NCI-H526 treated with DMSO at 0.1 percent for 48 hours (cell line): Measurements from ENCODE around the gene LHFPL4.
"Not testable (repeated sequence)": the region's sequence is repeated elsewhere in the genome, so short reads cannot be mapped to it uniquely, and the experiment has no call there.

Experiments
- DNase-seq: peaks from one replicate; lab custom pipeline; 2025; lab: John Stamatoyannopoulos, UW

The LHFPL4 gene

GRCh38 chr3:9536212-9536611 lies 17.4 kb downstream of the LHFPL4 start:
- DNase-seq = no peak

GRCh38 chr3:9534429-9534828 lies 19.2 kb downstream of the LHFPL4 start:
- no peak for DNase-seq

GRCh38 chr3:9525078-9525477 lies 28.5 kb downstream of the LHFPL4 start:
- DNase-seq = no peak

GRCh38 chr3:9514956-9515355 lies 38.7 kb downstream of the LHFPL4 start:
- no peak for DNase-seq

GRCh38 chr3:9514306-9514705 lies 39.3 kb downstream of the LHFPL4 start:
- DNase-seq = no peak

- no peak for DNase-seq
These were observed 41.1 kb downstream of the LHFPL4 start for GRCh38 chr3:9512456-9513045.

GRCh38 chr3:9508781-9509180 lies 44.8 kb downstream of the LHFPL4 start:
- DNase-seq = no peak

- no peak for DNase-seq
These were observed 45.7 kb downstream of the LHFPL4 start for GRCh38 chr3:9507586-9508578.

GRCh38 chr3:9503283-9503682 lies 50.3 kb downstream of the LHFPL4 start:
- DNase-seq = peak; percentile 41

- DNase-seq = no peak
These were observed 52.4 kb downstream of the LHFPL4 start for GRCh38 chr3:9501226-9501625.

- peak; percentile 16 for DNase-seq
These were observed 53.2 kb downstream of the LHFPL4 start for GRCh38 chr3:9500108-9501050.

- DNase-seq = no peak
These were observed 54.0 kb downstream of the LHFPL4 start for GRCh38 chr3:9499455-9500107.

GRCh38 chr3:9498781-9499180 lies 54.8 kb downstream of the LHFPL4 start:
- no peak for DNase-seq

- DNase-seq = no peak
These were observed 55.6 kb downstream of the LHFPL4 start for GRCh38 chr3:9497821-9498565.

- no peak for DNase-seq
These were observed 56.7 kb downstream of the LHFPL4 start for GRCh38 chr3:9496893-9497292.

GRCh38 chr3:9494036-9494435 lies 59.6 kb downstream of the LHFPL4 start:
- DNase-seq = not testable (repeated sequence)

GRCh38 chr3:9491506-9491905 lies 62.1 kb downstream of the LHFPL4 start:
- DNase-seq = no peak

- DNase-seq = no peak
These were observed 68.4 kb downstream of the LHFPL4 start for GRCh38 chr3:9485248-9485647.

- DNase-seq = no peak
These were observed 73.4 kb downstream of the LHFPL4 start for GRCh38 chr3:9480265-9480664.

GRCh38 chr3:9476935-9477334 lies 76.7 kb downstream of the LHFPL4 start:
- no peak for DNase-seq

GRCh38 chr3:9474482-9474881 lies 79.1 kb downstream of the LHFPL4 start:
- no peak for DNase-seq
